Liver (tissue), 9 donors: ENCODE results near the gene MRGPRF. TPM values are rescaled to one million over a fixed set of nuclear protein-coding genes. Genes with fewer than 3 reads are reported as not detected.

Experiments
- DNase-seq: peaks from one replicate; pipeline ENCODE4 v3.0.0-alpha.2; 2017; ENCODE audit warnings: low spot score
- H3K27ac ChIP-seq, 2 donors: one replicate each; pipeline ENCODE4 v1.7.0; 2013; ENCODE audit warnings: inconsistent platforms in 2 of 2, low read length in 2 of 2, control low read depth in 1 of 2, low read depth in 1 of 2, mild to moderate bottlenecking in 1 of 2
- H3K27me3 ChIP-seq, 4 donors: one replicate each; pipeline versions ENCODE4 v1.6.1 to v1.7.0; 2013; ENCODE audit warnings: low read length in 3 of 4, inconsistent platforms in 1 of 4, mild to moderate bottlenecking in 1 of 4, moderate library complexity in 1 of 4; ENCODE audit not compliant: control insufficient read depth in 4 of 4, insufficient read depth in 4 of 4
- H3K36me3 ChIP-seq, 4 donors: one replicate each; pipeline versions ENCODE4 v1.6.1 to v1.7.0; 2013; ENCODE audit warnings: low read length in 3 of 4, mild to moderate bottlenecking in 3 of 4, low read depth in 1 of 4, moderate library complexity in 1 of 4; ENCODE audit not compliant: control insufficient read depth in 4 of 4, insufficient read depth in 3 of 4
- H3K4me1 ChIP-seq, 4 donors: one replicate each; pipeline versions ENCODE4 v1.6.1 to v1.7.0; 2013; ENCODE audit warnings: low read length in 3 of 4, mild to moderate bottlenecking in 3 of 4, moderate library complexity in 1 of 4; ENCODE audit not compliant: control insufficient read depth in 4 of 4, insufficient read depth in 4 of 4
- H3K4me3 ChIP-seq, 3 donors: one replicate each; pipeline versions ENCODE4 v1.6.1 to v1.7.0; 2013; ENCODE audit warnings: low read length in 3 of 3, control low read depth in 1 of 3, low read depth in 1 of 3, mild to moderate bottlenecking in 1 of 3
- H3K9ac ChIP-seq, 2 donors: one replicate each; pipeline ENCODE4 v1.7.0; 2013; ENCODE audit warnings: low read length in 2 of 2, mild to moderate bottlenecking in 2 of 2, moderate library complexity in 2 of 2, control low read depth in 1 of 2, low read depth in 1 of 2
- H3K9me3 ChIP-seq, 4 donors: one replicate each; pipeline versions ENCODE4 v1.6.1 to v1.7.0; 2013; ENCODE audit warnings: low read length in 3 of 4; ENCODE audit not compliant: control insufficient read depth in 4 of 4
- ATF3 ChIP-seq: IDR thresholded peaks from 2 replicates; pipeline ENCODE4 v1.6.1; 2016; ENCODE audit warnings: antibody characterized with exemption
- CTCF ChIP-seq: fragments of 150-350 bp; IDR thresholded peaks from 2 replicates; pipeline ENCODE4 v1.5.1; 2017; ENCODE audit warnings: improper control_type of control experiment, low read depth, low read length; ENCODE audit not compliant: missing input control
- EGR1 ChIP-seq, 2 donors: IDR thresholded peaks; 2 replicates each; pipeline ENCODE4 v1.6.1; 2016 to 2018; ENCODE audit warnings: antibody characterized with exemption in 2 of 2, low read depth in 2 of 2
- FOXA1 ChIP-seq: IDR thresholded peaks from 2 replicates; pipeline ENCODE4 v1.6.1; 2016; ENCODE audit warnings: antibody characterized with exemption
- FOXA2 ChIP-seq: IDR thresholded peaks from 2 replicates; pipeline ENCODE4 v1.6.1; 2016; ENCODE audit warnings: antibody characterized with exemption
- GABPA ChIP-seq, 2 donors: IDR thresholded peaks in 1 of 2; conservative IDR thresholded peaks in 1 of 2; 2 replicates each; pipeline ENCODE4 v1.6.1; 2016; ENCODE audit warnings: antibody characterized with exemption in 2 of 2, mild to moderate bottlenecking in 1 of 2, moderate library complexity in 1 of 2
- HNF4A ChIP-seq, 2 donors: conservative IDR thresholded peaks; 2 replicates each; pipeline ENCODE4 v1.6.1; 2016; ENCODE audit warnings: antibody characterized with exemption in 2 of 2, mild to moderate bottlenecking in 2 of 2
- HNF4G ChIP-seq: IDR thresholded peaks from 2 replicates; pipeline ENCODE4 v1.6.1; 2016; ENCODE audit warnings: antibody characterized with exemption
- JUND ChIP-seq, 2 donors: IDR thresholded peaks; 2 replicates each; pipeline ENCODE4 v1.6.1; 2016; ENCODE audit warnings: antibody characterized with exemption in 2 of 2
- NR2F2 ChIP-seq: IDR thresholded peaks from 2 replicates; pipeline ENCODE4 v1.6.1; 2016; ENCODE audit warnings: antibody characterized with exemption
- RXRA ChIP-seq, 2 donors: IDR thresholded peaks; 2 replicates each; pipeline ENCODE4 v1.6.1; 2017 to 2018; ENCODE audit warnings: antibody characterized with exemption in 2 of 2, mild to moderate bottlenecking in 1 of 2
- SP1 ChIP-seq: IDR thresholded peaks from 2 replicates; pipeline ENCODE4 v1.6.1; 2018; ENCODE audit warnings: antibody characterized with exemption, mild to moderate bottlenecking
- TAF1 ChIP-seq: conservative IDR thresholded peaks from 2 replicates; pipeline ENCODE4 v1.6.1; 2016; ENCODE audit warnings: antibody characterized with exemption, mild to moderate bottlenecking
- YY1 ChIP-seq: IDR thresholded peaks from 2 replicates; pipeline ENCODE4 v1.6.1; 2016; ENCODE audit warnings: antibody characterized with exemption, mild to moderate bottlenecking
- WGBS: extraction: QIAGEN DNeasy Blood & Tissue Kit; methylation state at CpG from one replicate; pipeline ENCODE4 v1.1.7; 2013; 5-methylcytosine and 5-hydroxymethylcytosine counted together
- polyA plus RNA-seq, 2 donors: library from polyadenylated mRNA; stranded (reverse) in 1 of 2; unstranded in 1 of 2; fragments of 200-250 nt in 1 of 2; fragments of >200 nt in 1 of 2; fragmentation: Nextera tagmentation in 1 of 2; extraction: Ambion mirVana in 1 of 2; gene quantifications; one replicate each; pipeline versions ENCODE4 v1.2.1 to v1.2.3, GENCODE V29; 2013 to 2015
- total RNA-seq, 2 donors: library from RNA; depleted of rRNA; stranded (reverse); fragments of >200 nt; gene quantifications; one replicate each; pipeline ENCODE4 v1.2.3, GENCODE V29; 2014
- TF ChIP-seq, protein P1 (sequence below): IDR thresholded peaks from 2 replicates; pipeline ENCODE4 v1.6.1; 2016; ENCODE audit warnings: antibody characterized with exemption, mild to moderate bottlenecking
- TF ChIP-seq, protein P2 (sequence below): IDR thresholded peaks from 2 replicates; pipeline ENCODE4 v1.6.1; 2016; ENCODE audit warnings: antibody characterized with exemption
- donor health status: healthy.
- donor health status: healthy.
- donor health status: healthy.
- donor health status: healthy.
- donor health status: healthy.

The MRGPRF gene
- total and polyA plus RNA-seq, 4 donors, result 1.1 to 4.8 (median 2.5) TPM

DNA sequence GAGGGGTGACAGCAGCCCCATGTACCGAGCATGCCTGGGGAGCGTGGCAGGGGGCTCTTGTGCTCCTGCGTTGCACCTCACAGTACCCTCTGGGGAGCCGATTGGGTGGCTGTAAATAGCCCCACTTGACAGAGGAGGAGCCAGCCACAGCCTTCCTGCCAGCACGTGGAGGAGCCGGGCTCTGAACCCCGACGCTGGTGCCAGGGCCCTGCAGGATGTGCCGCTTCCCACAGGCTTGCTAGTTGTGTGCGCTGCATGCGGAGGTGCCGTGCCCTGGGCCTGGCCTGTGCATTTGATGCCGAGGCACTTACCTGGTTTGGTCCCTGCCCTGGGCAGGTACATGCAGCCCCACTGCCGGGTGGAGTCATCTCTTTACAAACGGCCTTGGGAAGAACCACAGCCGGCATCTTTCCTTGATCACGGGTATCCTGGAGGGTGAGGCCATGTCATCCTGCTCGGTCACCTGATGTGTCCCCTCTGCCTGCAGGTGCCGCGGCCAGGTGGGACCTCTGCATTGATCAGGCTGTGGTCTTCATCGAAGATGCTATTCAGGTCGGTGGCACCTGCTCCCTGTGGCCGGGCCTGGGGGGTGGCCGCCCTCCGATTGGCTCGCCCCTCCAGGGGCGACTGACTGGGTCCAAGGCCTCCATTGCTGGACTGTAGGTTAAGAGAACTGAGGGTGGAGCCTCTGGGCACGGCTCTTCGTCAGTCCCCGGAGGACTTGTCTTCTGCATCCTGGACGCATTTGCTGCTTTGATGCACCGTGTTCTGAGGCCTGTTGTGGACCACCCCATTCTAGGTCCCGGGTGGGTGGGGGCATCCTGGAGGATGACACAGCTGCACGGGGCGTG lies 40.7 kb upstream of the MRGPRF start:
- H3K9me3 ChIP-seq, result no peaks in the 10 kb centered on the region
- 85% methylated on average over 35 of the region's 35 CpGs for WGBS
- H3K27ac ChIP-seq, result no peak overlapping the region
- H3K4me1 ChIP-seq, result peaks cover 26 to 69% (median 59%) of the 10 kb centered on the region in 4 donors
- H3K27me3 ChIP-seq, result no peaks in the 10 kb centered on the region
- no peak overlapping the region for H3K4me3 ChIP-seq
- DNase-seq, result no peak
- H3K9ac ChIP-seq, result no peak overlapping the region
- peaks cover 0 to 15% (median 2%) of the 10 kb centered on the region in 4 donors for H3K36me3 ChIP-seq
- TF ChIP-seq, protein P1, sequence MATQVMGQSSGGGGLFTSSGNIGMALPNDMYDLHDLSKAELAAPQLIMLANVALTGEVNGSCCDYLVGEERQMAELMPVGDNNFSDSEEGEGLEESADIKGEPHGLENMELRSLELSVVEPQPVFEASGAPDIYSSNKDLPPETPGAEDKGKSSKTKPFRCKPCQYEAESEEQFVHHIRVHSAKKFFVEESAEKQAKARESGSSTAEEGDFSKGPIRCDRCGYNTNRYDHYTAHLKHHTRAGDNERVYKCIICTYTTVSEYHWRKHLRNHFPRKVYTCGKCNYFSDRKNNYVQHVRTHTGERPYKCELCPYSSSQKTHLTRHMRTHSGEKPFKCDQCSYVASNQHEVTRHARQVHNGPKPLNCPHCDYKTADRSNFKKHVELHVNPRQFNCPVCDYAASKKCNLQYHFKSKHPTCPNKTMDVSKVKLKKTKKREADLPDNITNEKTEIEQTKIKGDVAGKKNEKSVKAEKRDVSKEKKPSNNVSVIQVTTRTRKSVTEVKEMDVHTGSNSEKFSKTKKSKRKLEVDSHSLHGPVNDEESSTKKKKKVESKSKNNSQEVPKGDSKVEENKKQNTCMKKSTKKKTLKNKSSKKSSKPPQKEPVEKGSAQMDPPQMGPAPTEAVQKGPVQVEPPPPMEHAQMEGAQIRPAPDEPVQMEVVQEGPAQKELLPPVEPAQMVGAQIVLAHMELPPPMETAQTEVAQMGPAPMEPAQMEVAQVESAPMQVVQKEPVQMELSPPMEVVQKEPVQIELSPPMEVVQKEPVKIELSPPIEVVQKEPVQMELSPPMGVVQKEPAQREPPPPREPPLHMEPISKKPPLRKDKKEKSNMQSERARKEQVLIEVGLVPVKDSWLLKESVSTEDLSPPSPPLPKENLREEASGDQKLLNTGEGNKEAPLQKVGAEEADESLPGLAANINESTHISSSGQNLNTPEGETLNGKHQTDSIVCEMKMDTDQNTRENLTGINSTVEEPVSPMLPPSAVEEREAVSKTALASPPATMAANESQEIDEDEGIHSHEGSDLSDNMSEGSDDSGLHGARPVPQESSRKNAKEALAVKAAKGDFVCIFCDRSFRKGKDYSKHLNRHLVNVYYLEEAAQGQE, result no peak
- TF ChIP-seq FOXA1, result no peak
- TF ChIP-seq GABPA (IDR thresholded peaks at IDR 0.05 in 1 of 2, conservative IDR thresholded peaks at IDR 0.05 in 1 of 2), result no peak
- no peak for TF ChIP-seq TAF1
- no peak for TF ChIP-seq YY1

- Histone ChIP-seq H3K9ac (no peak overlapping the region), H3K27ac (no peak overlapping the region), H3K27me3 (no peaks in the 10 kb centered on the region), H3K9me3 (no peaks in the 10 kb centered on the region), H3K4me3 (no peak overlapping the region), H3K36me3 (peaks cover 0 to 9% (median under 1%) of the 10 kb centered on the region in 4 donors), H3K4me1 (peaks cover 28 to 72% (median 60%) of the 10 kb centered on the region in 4 donors)
- TF ChIP-seq YY1 (no peak), RXRA (IDR thresholded peaks at IDR 0.05) (no peak), NR2F2 (no peak), HNF4A (conservative IDR thresholded peaks at IDR 0.05) (no peak)
- DNase-seq, result no peak
- WGBS, result 86% methylated on average over 9 of the region's 9 CpGs
These were observed 40.1 kb upstream of the MRGPRF start for GRCh38 chr11:69053169-69053477.

- 82% methylated on average over 21 of the region's 21 CpGs for WGBS
- H3K27ac ChIP-seq, result peak overlapping the region in 1 of 2 donors; percentile 2
- H3K9me3 ChIP-seq, result no peaks in the 10 kb centered on the region
- H3K4me3 ChIP-seq, result no peak overlapping the region
- peaks cover 0 to 4% (median under 1%) of the 10 kb centered on the region in 4 donors for H3K36me3 ChIP-seq
- no peaks in the 10 kb centered on the region for H3K27me3 ChIP-seq
- H3K4me1 ChIP-seq, result peaks cover 28 to 72% (median 60%) of the 10 kb centered on the region in 4 donors
- no peak overlapping the region for H3K9ac ChIP-seq
- no peak for DNase-seq
- TF ChIP-seq CTCF (no peak), HNF4G (no peak), NR2F2 (no peak), RXRA (IDR thresholded peaks at IDR 0.05) (no peak), ATF3 (no peak), SP1 (no peak), YY1 (no peak), JUND (IDR thresholded peaks at IDR 0.05) (no peak), EGR1 (IDR thresholded peaks at IDR 0.05; ENCODE audit: low read depth in 2 of 2) (no peak), FOXA2 (no peak), TAF1 (no peak)
- TF ChIP-seq, protein P1, result no peak
- TF ChIP-seq, protein P2, sequence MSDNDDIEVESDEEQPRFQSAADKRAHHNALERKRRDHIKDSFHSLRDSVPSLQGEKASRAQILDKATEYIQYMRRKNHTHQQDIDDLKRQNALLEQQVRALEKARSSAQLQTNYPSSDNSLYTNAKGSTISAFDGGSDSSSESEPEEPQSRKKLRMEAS, result no peak
These were observed 39.5 kb upstream of the MRGPRF start for GRCh38 chr11:69052343-69053168.
